NCI-H2196 (cell line): ENCODE measurements around the gene XRCC4.
"Not testable (repeated sequence)": the region's sequence is repeated elsewhere in the genome, so short reads cannot be mapped to it uniquely, and the experiment has no call there.

Experiments used
- DNase-seq: peaks from one replicate; lab custom pipeline; 2025; ENCODE audit not compliant: unreplicated experiment; lab: John Stamatoyannopoulos, UW

Gene XRCC4

GRCh38 chr5:83256091-83256780 lies 178.9 kb downstream of the XRCC4 start:
- no peak for DNase-seq

- DNase-seq, result not testable (repeated sequence)
Measured at GRCh38 chr5:83257684-83258083, 180.3 kb downstream of the XRCC4 start.

- DNase-seq, result peak; percentile 39
Measured at GRCh38 chr5:83265318-83265717, 188.0 kb downstream of the XRCC4 start.

GRCh38 chr5:83270311-83270710 lies 193.0 kb downstream of the XRCC4 start:
- no peak for DNase-seq

- DNase-seq, result no peak
Measured at GRCh38 chr5:83277154-83277553, 199.8 kb downstream of the XRCC4 start.

GRCh38 chr5:83277953-83278352 lies 200.6 kb downstream of the XRCC4 start:
- DNase-seq, result no peak

- no peak for DNase-seq
Measured at GRCh38 chr5:83281176-83281575, 203.8 kb downstream of the XRCC4 start.

GRCh38 chr5:83281658-83282057 lies 204.3 kb downstream of the XRCC4 start:
- no peak for DNase-seq

GRCh38 chr5:83283761-83284160 lies 206.4 kb downstream of the XRCC4 start:
- no peak for DNase-seq

- no peak for DNase-seq
Measured at GRCh38 chr5:83285661-83286398, 208.5 kb downstream of the XRCC4 start.

GRCh38 chr5:83294246-83294645 lies 216.9 kb downstream of the XRCC4 start:
- DNase-seq, result no peak

- no peak for DNase-seq
Measured at GRCh38 chr5:83299353-83299752, 222.0 kb downstream of the XRCC4 start.

GRCh38 chr5:83306572-83307241 lies 229.4 kb downstream of the XRCC4 start:
- no peak for DNase-seq

GRCh38 chr5:83312663-83313062 lies 235.3 kb downstream of the XRCC4 start:
- DNase-seq, result no peak

- DNase-seq, result no peak
Measured at GRCh38 chr5:83313436-83313835, 236.1 kb downstream of the XRCC4 start.

GRCh38 chr5:83321483-83322055 lies 244.2 kb downstream of the XRCC4 start:
- no peak for DNase-seq

GRCh38 chr5:83322273-83322924 lies 245.1 kb downstream of the XRCC4 start:
- no peak for DNase-seq

GRCh38 chr5:83323557-83324180 lies 246.3 kb downstream of the XRCC4 start:
- no peak for DNase-seq

- no peak for DNase-seq
Measured at GRCh38 chr5:83331842-83332241, 254.5 kb downstream of the XRCC4 start.

GRCh38 chr5:83337453-83338035 lies 260.2 kb downstream of the XRCC4 start:
- DNase-seq, result no peak
